HepG2 (cell line): ENCODE measurements around the gene BID. TPM values are rescaled to one million over a fixed set of nuclear protein-coding genes. Genes with fewer than 3 reads are reported as not detected.
A peak's percentile ranks its signal among the peaks of the same experiment; 100 is the strongest.

Experiments used
- ARID2 ChIP-seq: sonication (generic); formaldehyde crosslinking; IDR thresholded peaks from 2 replicates; pipeline ENCODE4 v1.8.1; 2022; ENCODE audit warnings: mild to moderate bottlenecking, missing genetic modification reagents, borderline replicate concordance
- ATF2 ChIP-seq: sonication (generic); formaldehyde crosslinking; IDR thresholded peaks from 2 replicates; pipeline ENCODE4 v1.4.0; 2020; ENCODE audit warnings: missing genetic modification reagents
- FOXJ3 ChIP-seq: sonication (generic); formaldehyde crosslinking; IDR thresholded peaks from 2 replicates; pipeline ENCODE4 v1.4.0; 2020; ENCODE audit warnings: missing genetic modification reagents, mild to moderate bottlenecking, borderline replicate concordance
- GABPB1 ChIP-seq: IDR thresholded peaks from 2 replicates; pipeline ENCODE4 v1.6.1; 2016; ENCODE audit warnings: mild to moderate bottlenecking, missing genetic modification reagents, moderate library complexity, missing compliant biosample characterization
- GFI1 ChIP-seq: sonication (generic); formaldehyde crosslinking; IDR thresholded peaks from 2 replicates; pipeline ENCODE4 v1.5.0; 2020; ENCODE audit warnings: missing genetic modification reagents, mild to moderate bottlenecking, borderline replicate concordance
- GTF3A ChIP-seq: sonication (generic); formaldehyde crosslinking; conservative IDR thresholded peaks from 2 replicates; pipeline ENCODE4 v1.4.0; 2020; ENCODE audit warnings: mild to moderate bottlenecking, missing genetic modification reagents
- KDM6A ChIP-seq: IDR thresholded peaks from 2 replicates; pipeline ENCODE4 v1.6.1; 2016; ENCODE audit warnings: low read depth
- NONO ChIP-seq, 2 experiments: fragments of 450-650 bp in 1 of 2; sonication (generic) in 1 of 2; formaldehyde crosslinking in 1 of 2; IDR thresholded peaks in 1 of 2; conservative IDR thresholded peaks in 1 of 2; 2 replicates each; pipeline versions ENCODE4 v1.6.1 to v1.8.0; 2017 to 2022; ENCODE audit warnings: mild to moderate bottlenecking in 1 of 2, missing genetic modification reagents in 1 of 2, moderate library complexity in 1 of 2
- PRDM4 ChIP-seq: sonication (generic); formaldehyde crosslinking; IDR thresholded peaks from 2 replicates; pipeline ENCODE4 v1.9.0; 2021; ENCODE audit warnings: missing genetic modification reagents, borderline replicate concordance
- RAD21 ChIP-seq: fragments of 450-650 bp; formaldehyde crosslinking; IDR thresholded peaks from 2 replicates; pipeline ENCODE4 v1.5.0; 2020; ENCODE audit warnings: mild to moderate bottlenecking
- TCF12 ChIP-seq, 2 experiments: fragments of 450-650 bp in 1 of 2; sonication (generic) in 1 of 2; formaldehyde crosslinking in 1 of 2; IDR thresholded peaks; 2 replicates each; pipeline versions ENCODE4 v1.6.1 to v1.8.0; 2017 to 2022; ENCODE audit warnings: antibody characterized with exemption in 1 of 2, mild to moderate bottlenecking in 1 of 2, missing genetic modification reagents in 1 of 2, moderate library complexity in 1 of 2
- TCF7L2 ChIP-seq: IDR thresholded peaks from 2 replicates; pipeline ENCODE4 v1.6.1; 2011; ENCODE audit warnings: mild to moderate bottlenecking, low read depth, low read length, moderate library complexity
- TFDP2 ChIP-seq: sonication (generic); formaldehyde crosslinking; IDR thresholded peaks from 2 replicates; pipeline ENCODE4 v1.4.0; 2020; ENCODE audit warnings: missing genetic modification reagents
- ZBTB10 ChIP-seq: sonication (generic); formaldehyde crosslinking; IDR thresholded peaks from 2 replicates; pipeline ENCODE4 v1.4.0; 2020; ENCODE audit warnings: missing genetic modification reagents, borderline replicate concordance
- ZBTB3 ChIP-seq: sonication (generic); formaldehyde crosslinking; IDR thresholded peaks from 2 replicates; pipeline ENCODE4 v1.4.0; 2020; ENCODE audit warnings: low read depth, mild to moderate bottlenecking, moderate library complexity, missing genetic modification reagents, borderline replicate concordance
- ZNF326 ChIP-seq: sonication (generic); formaldehyde crosslinking; IDR thresholded peaks from 2 replicates; pipeline ENCODE4 v1.4.0; 2020; ENCODE audit warnings: missing genetic modification reagents, borderline replicate concordance
- ZNF34 ChIP-seq: sonication (generic); formaldehyde crosslinking; IDR thresholded peaks from 2 replicates; pipeline ENCODE4 v1.4.0; 2020; ENCODE audit warnings: mild to moderate bottlenecking, missing genetic modification reagents, borderline replicate concordance
- ZNF510 ChIP-seq: sonication (generic); formaldehyde crosslinking; IDR thresholded peaks from 2 replicates; pipeline ENCODE4 v1.4.0; 2020; ENCODE audit warnings: low read depth, mild to moderate bottlenecking, missing genetic modification reagents
- polyA plus RNA-seq, 8 experiments: library from polyadenylated mRNA; depleted of rRNA in 3 of 8; stranded (reverse) in 7 of 8; unstranded in 1 of 8; fragments of >200 nt; fragmentation: Illumina TruSeq in 4 of 8; extraction: Trizol in 4 of 8; gene quantifications; 2 replicates each; pipeline versions ENCODE4 v1.2.1 to v1.2.3, GENCODE V29; 2011 to 2016; ENCODE audit warnings: low read depth in 4 of 8, missing spikeins in 1 of 8, mixed read lengths in 1 of 8; ENCODE audit not compliant: insufficient read depth in 1 of 8
- total RNA-seq, 5 experiments: library from RNA; depleted of rRNA; stranded (reverse); fragments of >200 nt; fragmentation: Illumina TruSeq; extraction: Trizol; gene quantifications; 2 replicates each; pipeline ENCODE4 v1.2.3, GENCODE V29; 2016; ENCODE audit warnings: low read depth in 1 of 5

Gene BID
- total and polyA plus RNA-seq, 2 of the 13 experiments (the other 11 are each of a cell fraction or from before 2014, with no cell fraction given): 35.3 to 51.7 TPM

- TF ChIP-seq NONO (IDR thresholded peaks at IDR 0.05) (no peak), NONO (CRISPR knock-in tag; conservative IDR thresholded peaks at IDR 0.05) (no peak), GABPB1 (CRISPR knock-in tag) (no peak), PRDM4 (CRISPR knock-in tag) (no peak), ZNF34 (CRISPR knock-in tag) (no peak), ZNF326 (CRISPR knock-in tag) (no peak), ZBTB3 (CRISPR knock-in tag) (no peak), KDM6A (peak; percentile 57; the same call in 1 of the 2 replicates), ARID2 (no peak), TFDP2 (no peak), TCF12 (IDR thresholded peaks at IDR 0.05) (no peak), TCF12 (CRISPR knock-in tag; IDR thresholded peaks at IDR 0.05) (no peak), ZBTB10 (CRISPR knock-in tag) (no peak), FOXJ3 (peak; percentile 73; the same call in 1 of the 2 replicates), ATF2 (CRISPR knock-in tag) (no peak), GFI1 (CRISPR knock-in tag) (peak; percentile 47; the same call in 1 of the 2 replicates), TCF7L2 (no peak), ZNF510 (CRISPR knock-in tag) (no peak), RAD21 (CRISPR knock-in tag) (no peak), GTF3A (CRISPR knock-in tag) (no peak)
These were observed 13.2 kb downstream of the BID start (continued) for GRCh38 chr22:17761138-17761488.
